Measurements from ENCODE around the gene E2F4. TPM values are rescaled to one million over a fixed set of nuclear protein-coding genes. Genes with fewer than 3 reads are reported as not detected.
A peak's percentile ranks its signal among the peaks of the same experiment; 100 is the strongest.

The E2F4 gene
- total and polyA plus RNA-seq, 2 of the 13 experiments (the other 11 are each of a cell fraction or from before 2014, with no cell fraction given): 84.8 to 91.2 TPM

DNA sequence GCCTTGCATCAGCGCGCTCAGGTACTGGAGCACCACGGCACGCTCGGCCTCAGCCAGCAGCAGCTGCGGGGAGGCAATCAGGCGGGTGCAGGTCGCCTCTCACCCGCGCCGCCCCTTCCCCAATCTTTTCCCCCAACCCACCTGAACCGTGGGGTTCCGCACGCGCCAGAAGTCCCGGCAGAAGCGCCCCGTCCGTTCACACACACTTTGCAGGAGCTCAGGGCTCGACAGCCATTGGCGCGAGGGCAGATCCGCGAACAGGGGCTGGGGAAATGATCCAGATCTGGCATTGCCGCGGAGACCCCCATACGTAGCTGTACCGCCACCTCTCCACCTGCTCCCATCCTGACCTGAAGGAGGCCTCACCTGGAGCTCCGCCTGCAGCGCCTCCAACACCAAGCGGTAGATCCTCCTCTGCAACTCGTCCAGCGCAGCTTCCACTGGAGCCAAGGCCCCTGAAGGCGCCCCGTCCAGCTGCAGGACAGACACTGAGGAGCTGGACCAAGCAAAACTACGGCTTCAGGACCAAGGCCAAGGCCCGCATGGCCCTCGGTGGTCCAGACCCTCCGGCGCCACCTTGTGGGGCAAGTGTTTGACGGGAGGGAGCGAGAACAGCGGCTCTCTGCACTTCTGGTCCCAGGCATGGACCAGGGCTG, 6.8 kb upstream of the E2F4 start (continued):
- TF ChIP-seq CENPT (CRISPR knock-in tag; IDR thresholded peaks at IDR 0.05; ENCODE audit: low read depth) (no peak), ZNF431 (CRISPR knock-in tag; IDR thresholded peaks at IDR 0.05; ENCODE audit: borderline replicate concordance, low read depth) (peak; percentile 20; the same call in 1 of the 2 replicates), ZNF577 (CRISPR knock-in tag; IDR thresholded peaks at IDR 0.05; ENCODE audit: borderline replicate concordance, low read depth) (no peak), NFE2 (CRISPR knock-in tag; IDR thresholded peaks at IDR 0.05) (no peak), GATAD1 (CRISPR knock-in tag; IDR thresholded peaks at IDR 0.05) (peak; percentile 80), SALL2 (CRISPR knock-in tag; IDR thresholded peaks at IDR 0.05) (peak; percentile 92), STAG1 (CRISPR knock-in tag; IDR thresholded peaks at IDR 0.05) (peak; percentile 94), MAFG (CRISPR knock-in tag; IDR thresholded peaks at IDR 0.05) (no peak), NR2F2 (IDR thresholded peaks at IDR 0.05; ENCODE audit: borderline replicate concordance, low read depth) (no peak), HNRNPLL (IDR thresholded peaks at IDR 0.05; ENCODE audit: low read depth, low read length, poor library complexity, severe bottlenecking) (peak; percentile 56), ZNF546 (CRISPR knock-in tag; conservative IDR thresholded peaks at IDR 0.05) (peak; percentile 54; the same call in 1 of the 2 replicates), ZNF354B (CRISPR knock-in tag; IDR thresholded peaks at IDR 0.05) (no peak), SYNCRIP (IDR thresholded peaks at IDR 0.05; ENCODE audit: insufficient read depth, low read depth, low read length) (no peak), TBX3 (IDR thresholded peaks at IDR 0.05; ENCODE audit: borderline replicate concordance) (no peak), MTA3 (CRISPR knock-in tag; IDR thresholded peaks at IDR 0.05) (no peak; the same call in 1 of the 2 replicates), ZBTB38 (CRISPR knock-in tag; IDR thresholded peaks at IDR 0.05) (peak; percentile 66; the same call in 1 of the 2 replicates), HMGA1 (CRISPR knock-in tag; conservative IDR thresholded peaks at IDR 0.05) (no peak), NFIC (IDR thresholded peaks at IDR 0.05; ENCODE audit: low read length) (no peak), NFATC3 (CRISPR knock-in tag; IDR thresholded peaks at IDR 0.05) (no peak), KLF11 (CRISPR knock-in tag; IDR thresholded peaks at IDR 0.05) (peak; percentile 93; the same call in 1 of the 2 replicates)
- TF ChIP-seq, protein P1, sequence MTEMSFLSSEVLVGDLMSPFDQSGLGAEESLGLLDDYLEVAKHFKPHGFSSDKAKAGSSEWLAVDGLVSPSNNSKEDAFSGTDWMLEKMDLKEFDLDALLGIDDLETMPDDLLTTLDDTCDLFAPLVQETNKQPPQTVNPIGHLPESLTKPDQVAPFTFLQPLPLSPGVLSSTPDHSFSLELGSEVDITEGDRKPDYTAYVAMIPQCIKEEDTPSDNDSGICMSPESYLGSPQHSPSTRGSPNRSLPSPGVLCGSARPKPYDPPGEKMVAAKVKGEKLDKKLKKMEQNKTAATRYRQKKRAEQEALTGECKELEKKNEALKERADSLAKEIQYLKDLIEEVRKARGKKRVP (CRISPR knock-in tag; IDR thresholded peaks at IDR 0.05): peak in 1 of 2 experiments; percentile 36; a peak in 1 of 4 replicates
- TF ChIP-seq, protein P2, sequence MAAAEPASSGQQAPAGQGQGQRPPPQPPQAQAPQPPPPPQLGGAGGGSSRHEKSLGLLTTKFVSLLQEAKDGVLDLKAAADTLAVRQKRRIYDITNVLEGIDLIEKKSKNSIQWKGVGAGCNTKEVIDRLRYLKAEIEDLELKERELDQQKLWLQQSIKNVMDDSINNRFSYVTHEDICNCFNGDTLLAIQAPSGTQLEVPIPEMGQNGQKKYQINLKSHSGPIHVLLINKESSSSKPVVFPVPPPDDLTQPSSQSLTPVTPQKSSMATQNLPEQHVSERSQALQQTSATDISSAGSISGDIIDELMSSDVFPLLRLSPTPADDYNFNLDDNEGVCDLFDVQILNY (CRISPR knock-in tag; conservative IDR thresholded peaks at IDR 0.05): peak; percentile 86
- TF ChIP-seq, protein P3, sequence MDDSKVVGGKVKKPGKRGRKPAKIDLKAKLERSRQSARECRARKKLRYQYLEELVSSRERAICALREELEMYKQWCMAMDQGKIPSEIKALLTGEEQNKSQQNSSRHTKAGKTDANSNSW (CRISPR knock-in tag; IDR thresholded peaks at IDR 0.05; ENCODE audit: borderline replicate concordance): no peak
- TF ChIP-seq, protein P4, sequence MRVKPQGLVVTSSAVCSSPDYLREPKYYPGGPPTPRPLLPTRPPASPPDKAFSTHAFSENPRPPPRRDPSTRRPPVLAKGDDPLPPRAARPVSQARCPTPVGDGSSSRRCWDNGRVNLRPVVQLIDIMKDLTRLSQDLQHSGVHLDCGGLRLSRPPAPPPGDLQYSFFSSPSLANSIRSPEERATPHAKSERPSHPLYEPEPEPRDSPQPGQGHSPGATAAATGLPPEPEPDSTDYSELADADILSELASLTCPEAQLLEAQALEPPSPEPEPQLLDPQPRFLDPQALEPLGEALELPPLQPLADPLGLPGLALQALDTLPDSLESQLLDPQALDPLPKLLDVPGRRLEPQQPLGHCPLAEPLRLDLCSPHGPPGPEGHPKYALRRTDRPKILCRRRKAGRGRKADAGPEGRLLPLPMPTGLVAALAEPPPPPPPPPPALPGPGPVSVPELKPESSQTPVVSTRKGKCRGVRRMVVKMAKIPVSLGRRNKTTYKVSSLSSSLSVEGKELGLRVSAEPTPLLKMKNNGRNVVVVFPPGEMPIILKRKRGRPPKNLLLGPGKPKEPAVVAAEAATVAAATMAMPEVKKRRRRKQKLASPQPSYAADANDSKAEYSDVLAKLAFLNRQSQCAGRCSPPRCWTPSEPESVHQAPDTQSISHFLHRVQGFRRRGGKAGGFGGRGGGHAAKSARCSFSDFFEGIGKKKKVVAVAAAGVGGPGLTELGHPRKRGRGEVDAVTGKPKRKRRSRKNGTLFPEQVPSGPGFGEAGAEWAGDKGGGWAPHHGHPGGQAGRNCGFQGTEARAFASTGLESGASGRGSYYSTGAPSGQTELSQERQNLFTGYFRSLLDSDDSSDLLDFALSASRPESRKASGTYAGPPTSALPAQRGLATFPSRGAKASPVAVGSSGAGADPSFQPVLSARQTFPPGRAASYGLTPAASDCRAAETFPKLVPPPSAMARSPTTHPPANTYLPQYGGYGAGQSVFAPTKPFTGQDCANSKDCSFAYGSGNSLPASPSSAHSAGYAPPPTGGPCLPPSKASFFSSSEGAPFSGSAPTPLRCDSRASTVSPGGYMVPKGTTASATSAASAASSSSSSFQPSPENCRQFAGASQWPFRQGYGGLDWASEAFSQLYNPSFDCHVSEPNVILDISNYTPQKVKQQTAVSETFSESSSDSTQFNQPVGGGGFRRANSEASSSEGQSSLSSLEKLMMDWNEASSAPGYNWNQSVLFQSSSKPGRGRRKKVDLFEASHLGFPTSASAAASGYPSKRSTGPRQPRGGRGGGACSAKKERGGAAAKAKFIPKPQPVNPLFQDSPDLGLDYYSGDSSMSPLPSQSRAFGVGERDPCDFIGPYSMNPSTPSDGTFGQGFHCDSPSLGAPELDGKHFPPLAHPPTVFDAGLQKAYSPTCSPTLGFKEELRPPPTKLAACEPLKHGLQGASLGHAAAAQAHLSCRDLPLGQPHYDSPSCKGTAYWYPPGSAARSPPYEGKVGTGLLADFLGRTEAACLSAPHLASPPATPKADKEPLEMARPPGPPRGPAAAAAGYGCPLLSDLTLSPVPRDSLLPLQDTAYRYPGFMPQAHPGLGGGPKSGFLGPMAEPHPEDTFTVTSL (CRISPR knock-in tag; IDR thresholded peaks at IDR 0.05; ENCODE audit: borderline replicate concordance): 0 out of 2 replicates have a peak, but pooled peaks have one; percentile 31
